ENCODE results near the gene MYCBP2.

GRCh38 chr13:77215543-77215942 lies 111.4 kb downstream of the MYCBP2 start:
- TF ChIP-seq CTCF (IDR thresholded peaks at IDR 0.05; ENCODE audit: low read length), result no peak
- no peak for TF ChIP-seq EZH2 (optimal IDR thresholded peaks at IDR 0.05; ENCODE audit: low read depth, low read length)
- TF ChIP-seq EZH2phosphoT487 (IDR thresholded peaks at IDR 0.05; ENCODE audit: low read length), result no peak

Data from MM.1S (cell line).